Hepatocyte (in vitro differentiated cells): ENCODE measurements around the gene RAPGEFL1. TPM values are rescaled to one million over a fixed set of nuclear protein-coding genes. Genes with fewer than 3 reads are reported as not detected.

ENCODE experiments used
- DNase-seq: peaks from one replicate; pipeline ENCODE4 v3.0.0-alpha.2; 2016; ENCODE audit warnings: low spot score
- H2AFZ ChIP-seq: fragments of 200-600 bp; sonication (generic); 2 replicates; pipeline ENCODE4 v1.6.0; 2016; ENCODE audit warnings: antibody characterized with exemption, mild to moderate bottlenecking
- H3K27ac ChIP-seq: fragments of 200-600 bp; sonication (generic); 2 replicates; pipeline ENCODE4 v1.5.1; 2016; ENCODE audit warnings: mild to moderate bottlenecking
- H3K27me3 ChIP-seq: fragments of 200-600 bp; sonication (generic); 2 replicates; pipeline ENCODE4 v1.6.1; 2016
- H3K36me3 ChIP-seq: fragments of 200-600 bp; sonication (generic); replicated peaks from 2 replicates; pipeline ENCODE4 v1.5.1; 2016; ENCODE audit warnings: low read depth; ENCODE audit not compliant: insufficient read depth
- H3K4me1 ChIP-seq: fragments of 200-600 bp; sonication (generic); 2 replicates; pipeline ENCODE4 v1.5.1; 2016; ENCODE audit warnings: mild to moderate bottlenecking, moderate library complexity; ENCODE audit not compliant: insufficient read depth
- H3K4me2 ChIP-seq: fragments of 200-600 bp; sonication (generic); 2 replicates; pipeline ENCODE4 v1.6.0; 2016
- H3K4me3 ChIP-seq: fragments of 200-600 bp; sonication (generic); 2 replicates; pipeline ENCODE4 v1.5.1; 2016; ENCODE audit warnings: mild to moderate bottlenecking
- H3K79me2 ChIP-seq: fragments of 200-600 bp; sonication (generic); 2 replicates; pipeline ENCODE4 v1.6.0; 2017; ENCODE audit warnings: mild to moderate bottlenecking
- H3K9me2 ChIP-seq: fragments of 200-600 bp; sonication (generic); replicated peaks from 2 replicates; pipeline ENCODE4 v1.6.0; 2017; ENCODE audit warnings: mild to moderate bottlenecking; ENCODE audit not compliant: insufficient read depth
- H3K9me3 ChIP-seq: fragments of 200-600 bp; sonication (generic); 2 replicates; pipeline ENCODE4 v1.5.1; 2016; ENCODE audit warnings: low read depth, mild to moderate bottlenecking
- H4K20me1 ChIP-seq: fragments of 200-600 bp; sonication (generic); 2 replicates; pipeline ENCODE4 v1.6.0; 2016; ENCODE audit warnings: mild to moderate bottlenecking; ENCODE audit not compliant: insufficient read depth, poor library complexity, severe bottlenecking
- EZH2 ChIP-seq: fragments of 200-600 bp; sonication (generic); IDR thresholded peaks from 2 replicates; pipeline ENCODE4 v1.6.1; 2016; ENCODE audit warnings: antibody characterized with exemption, mild to moderate bottlenecking, borderline replicate concordance
- EZH2phosphoT487 ChIP-seq: fragments of 200-600 bp; sonication (generic); IDR thresholded peaks from one replicate; pipeline ENCODE4 v1.6.1; 2018; ENCODE audit warnings: antibody characterized with exemption, mild to moderate bottlenecking, low read depth, moderate library complexity; ENCODE audit not compliant: unreplicated experiment, severe bottlenecking
- WGBS: methylation state at CpG from one replicate; pipeline ENCODE4 v1.1.6; 2016; ENCODE audit warnings: low lambda C conversion rate; ENCODE audit errors: missing lambda C conversion rate; 5-methylcytosine and 5-hydroxymethylcytosine counted together
- polyA plus RNA-seq: library from polyadenylated mRNA; unstranded; fragments of >200 nt; fragmentation: Nextera tagmentation; extraction: Ambion mirVana; gene quantifications from 2 replicates; pipeline ENCODE4 v1.2.1, GENCODE V29; 2016
- total RNA-seq: library from RNA; depleted of rRNA; stranded (reverse); fragments of >200 nt; gene quantifications from 2 replicates; pipeline ENCODE4 v1.2.3, GENCODE V29; 2014
- TF ChIP-seq, protein P1 (sequence below): fragments of 200-600 bp; sonication (generic); IDR thresholded peaks from 2 replicates; pipeline ENCODE4 v1.5.1; 2016; ENCODE audit warnings: antibody characterized with exemption, mild to moderate bottlenecking; ENCODE audit not compliant: poor library complexity

RAPGEFL1 gene
- total and polyA plus RNA-seq, 2 experiments from 2014 or later, result 4.2 to 4.9 TPM

DNA sequence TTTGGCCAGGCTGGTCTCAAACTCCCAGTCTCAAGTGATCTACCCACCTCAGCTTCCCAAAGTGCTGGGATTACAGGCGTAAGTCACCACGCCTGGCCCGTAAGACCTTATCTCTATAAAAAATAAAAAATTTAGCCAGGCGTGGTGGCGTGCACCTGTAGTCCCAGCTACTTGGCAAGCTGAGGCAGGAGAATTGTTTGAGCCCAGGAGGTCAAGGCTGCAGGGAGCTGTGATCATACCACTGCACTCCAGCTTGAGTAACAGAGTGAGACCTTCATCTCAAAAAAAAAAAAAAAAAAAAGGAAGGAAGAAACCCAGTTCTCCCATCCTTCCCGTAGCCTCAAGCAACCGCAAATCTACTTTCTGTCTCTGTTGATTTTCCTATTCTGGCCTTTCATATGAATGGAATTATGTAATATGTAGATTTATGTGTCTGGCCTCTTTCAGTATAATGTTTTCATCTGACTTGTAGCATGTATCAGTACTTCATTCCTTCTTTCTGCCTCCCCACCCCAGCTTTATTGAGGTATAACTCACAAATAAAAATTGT is 25.8 kb upstream of the RAPGEFL1 start:
- Histone ChIP-seq H3K79me2 (peaks cover 77% of the 10 kb centered on the region), H4K20me1 (peaks cover 3% of the 10 kb centered on the region), H3K9me3 (no peaks in the 10 kb centered on the region), H3K4me3 (no peak overlapping the region), H3K4me1 (no peaks in the 10 kb centered on the region), H3K27ac (no peak overlapping the region), H3K27me3 (no peaks in the 10 kb centered on the region), H3K36me3 (no peaks in the 10 kb centered on the region), H3K4me2 (no peak overlapping the region), H2AFZ (no peak overlapping the region), H3K9me2 (no peaks in the 10 kb centered on the region)
- TF ChIP-seq, protein P1, sequence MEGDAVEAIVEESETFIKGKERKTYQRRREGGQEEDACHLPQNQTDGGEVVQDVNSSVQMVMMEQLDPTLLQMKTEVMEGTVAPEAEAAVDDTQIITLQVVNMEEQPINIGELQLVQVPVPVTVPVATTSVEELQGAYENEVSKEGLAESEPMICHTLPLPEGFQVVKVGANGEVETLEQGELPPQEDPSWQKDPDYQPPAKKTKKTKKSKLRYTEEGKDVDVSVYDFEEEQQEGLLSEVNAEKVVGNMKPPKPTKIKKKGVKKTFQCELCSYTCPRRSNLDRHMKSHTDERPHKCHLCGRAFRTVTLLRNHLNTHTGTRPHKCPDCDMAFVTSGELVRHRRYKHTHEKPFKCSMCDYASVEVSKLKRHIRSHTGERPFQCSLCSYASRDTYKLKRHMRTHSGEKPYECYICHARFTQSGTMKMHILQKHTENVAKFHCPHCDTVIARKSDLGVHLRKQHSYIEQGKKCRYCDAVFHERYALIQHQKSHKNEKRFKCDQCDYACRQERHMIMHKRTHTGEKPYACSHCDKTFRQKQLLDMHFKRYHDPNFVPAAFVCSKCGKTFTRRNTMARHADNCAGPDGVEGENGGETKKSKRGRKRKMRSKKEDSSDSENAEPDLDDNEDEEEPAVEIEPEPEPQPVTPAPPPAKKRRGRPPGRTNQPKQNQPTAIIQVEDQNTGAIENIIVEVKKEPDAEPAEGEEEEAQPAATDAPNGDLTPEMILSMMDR, result no peak
- TF ChIP-seq EZH2phosphoT487 (no peak), EZH2 (no peak)
- WGBS, result 92% methylated on average over 7 of the region's 7 CpGs
- no peak for DNase-seq

DNA sequence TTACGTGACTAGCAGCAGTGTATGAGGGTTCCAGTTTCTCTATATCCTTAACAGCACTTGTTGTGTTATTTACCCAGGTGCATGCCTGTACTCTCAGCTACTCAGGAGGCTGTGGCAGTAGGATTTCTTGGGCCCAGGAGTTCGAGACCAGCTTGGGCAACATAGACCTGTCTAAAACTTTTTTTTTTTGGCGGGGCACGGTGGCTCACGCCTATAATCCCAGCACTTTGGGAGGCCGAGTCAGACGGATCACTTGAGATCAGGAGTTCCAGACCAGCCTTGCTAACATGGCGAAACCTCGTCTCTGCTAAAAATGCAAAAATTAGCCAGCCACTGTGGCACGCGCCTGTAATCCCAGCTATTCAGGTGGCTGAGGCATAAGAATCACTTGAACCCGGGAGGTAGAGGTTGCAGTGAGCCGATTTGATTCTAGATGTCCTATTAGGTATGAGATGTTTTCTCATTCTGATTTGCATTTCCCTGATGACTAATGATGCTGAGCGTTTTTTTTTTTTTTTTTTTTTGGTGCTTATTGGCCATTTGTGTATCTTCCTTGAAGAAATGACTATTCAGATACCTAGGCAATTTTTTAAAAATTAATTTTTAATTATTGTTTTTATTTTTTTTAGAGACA is 23.6 kb upstream of the RAPGEFL1 start:
- Histone ChIP-seq H2AFZ (no peak overlapping the region), H4K20me1 (peaks cover 3% of the 10 kb centered on the region), H3K9me2 (no peaks in the 10 kb centered on the region), H3K4me3 (no peak overlapping the region), H3K9me3 (no peaks in the 10 kb centered on the region), H3K79me2 (peaks cover 76% of the 10 kb centered on the region), H3K36me3 (no peaks in the 10 kb centered on the region), H3K27me3 (no peaks in the 10 kb centered on the region), H3K4me2 (no peak overlapping the region), H3K4me1 (no peaks in the 10 kb centered on the region), H3K27ac (no peak overlapping the region)
- TF ChIP-seq EZH2 (no peak), EZH2phosphoT487 (no peak)
- TF ChIP-seq, protein P1, result no peak
- WGBS, result 97% methylated on average over 14 of the region's 14 CpGs
- no peak for DNase-seq

DNA sequence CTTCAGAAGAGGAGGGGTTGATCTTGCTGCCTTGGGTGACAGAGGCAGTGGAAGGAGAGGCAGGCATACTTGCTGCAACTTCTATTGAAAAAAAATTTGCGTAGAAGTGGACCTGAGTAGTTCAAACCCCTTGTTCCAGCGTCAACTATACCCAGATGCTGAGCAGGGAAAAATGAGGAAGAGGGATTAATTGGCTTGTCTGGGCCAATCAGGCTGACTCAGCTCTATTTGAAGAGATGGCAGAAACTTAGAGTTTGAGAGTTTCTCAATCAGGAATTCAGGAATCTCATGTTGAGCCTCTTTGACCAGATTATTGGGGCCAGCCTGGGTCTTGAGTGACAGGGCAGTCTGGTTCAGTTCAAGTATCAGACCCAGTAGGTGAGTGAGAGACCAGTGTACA is 19.3 kb upstream of the RAPGEFL1 start:
- H3K27me3 ChIP-seq, result no peaks in the 10 kb centered on the region
- no peaks in the 10 kb centered on the region for H3K4me1 ChIP-seq
- H3K27ac ChIP-seq, result no peak overlapping the region
- no peak overlapping the region for H3K4me3 ChIP-seq
- no peaks in the 10 kb centered on the region for H3K9me3 ChIP-seq
- H3K4me2 ChIP-seq, result no peak overlapping the region
- H3K79me2 ChIP-seq, result peaks cover 63% of the 10 kb centered on the region
- TF ChIP-seq EZH2phosphoT487, result no peak
- TF ChIP-seq, protein P1, result no peak
- TF ChIP-seq EZH2, result no peak
- H4K20me1 ChIP-seq, result peaks cover 3% of the 10 kb centered on the region
- no peak for DNase-seq
- WGBS, result 88% methylated on average over 2 of the region's 2 CpGs
- peaks cover 4% of the 10 kb centered on the region for H3K36me3 ChIP-seq
- no peaks in the 10 kb centered on the region for H3K9me2 ChIP-seq
- H2AFZ ChIP-seq, result no peak overlapping the region
